Ascending aorta (tissue), 2 donors: ENCODE results near the gene PCSK7. TPM values are rescaled to one million over a fixed set of nuclear protein-coding genes. Genes with fewer than 3 reads are reported as not detected.

Experiments used
- DNase-seq, 2 donors: peaks; one replicate each; pipeline ENCODE4 v3.0.0-alpha.2; 2019; ENCODE audit warnings: low spot score in 2 of 2
- H3K27ac ChIP-seq, 2 donors: fragments of 200-600 bp; sonication (generic); one replicate each; pipeline ENCODE4 v1.5.1; 2016 to 2017; ENCODE audit warnings: mild to moderate bottlenecking in 1 of 2
- H3K27me3 ChIP-seq: fragments of 200-600 bp; sonication (generic); one replicate; pipeline ENCODE4 v1.5.1; 2017
- H3K36me3 ChIP-seq, 2 donors: fragments of 200-600 bp; sonication (generic); one replicate each; pipeline ENCODE4 v1.5.1; 2016
- H3K4me1 ChIP-seq, 2 donors: fragments of 200-600 bp; sonication (generic); one replicate each; pipeline ENCODE4 v1.5.1; 2016 to 2017; ENCODE audit warnings: mild to moderate bottlenecking in 1 of 2
- H3K4me3 ChIP-seq, 2 donors: fragments of 200-600 bp; sonication (generic); one replicate each; pipeline ENCODE4 v1.5.1; 2016 to 2017; ENCODE audit warnings: mild to moderate bottlenecking in 1 of 2
- H3K9me3 ChIP-seq, 2 donors: fragments of 200-600 bp; sonication (generic); one replicate each; pipeline ENCODE4 v1.5.1; 2016
- CTCF ChIP-seq, 3 experiments: fragments of 200-600 bp in 2 of 3; fragments of 450-650 bp in 1 of 3; sonication (generic) in 2 of 3; IDR thresholded peaks; one replicate each; pipeline ENCODE4 v1.5.1; 2016 to 2019; ENCODE audit warnings: antibody characterized with exemption in 3 of 3, mild to moderate bottlenecking in 1 of 3, moderate library complexity in 1 of 3
- intact Hi-C: fragments of 100-400 bp; cut with DNase I; formaldehyde crosslinking; loops from one replicate; pipeline ENCODE4 v1.15.1; 2023
- total RNA-seq: library from RNA; depleted of rRNA; stranded (reverse); fragments of >200 nt; gene quantifications from one replicate; pipeline ENCODE4 v1.1.0, GENCODE V29; 2016

Gene PCSK7
- total RNA-seq, 1 donor from 2014 or later: 112 TPM

- TF ChIP-seq CTCF (IDR thresholded peaks at IDR 0.05): no peak
- Histone ChIP-seq H3K4me3 (no peak overlapping the region), H3K27ac (no peak overlapping the region), H3K27me3 (no peaks in the 10 kb centered on the region), H3K9me3 (no peaks in the 10 kb centered on the region), H3K36me3 (peaks cover 60 to 68% of the 10 kb centered on the region in 2 donors), H3K4me1 (no peaks in the 10 kb centered on the region)
- no peak for DNase-seq
- intact Hi-C loops: no loop called here
These were observed 65.4 kb downstream of the PCSK7 start for GRCh38 chr11:117166491-117166890.

GRCh38 chr11:117160826-117161225, 71.0 kb downstream of the PCSK7 start:
- no peak overlapping the region for H3K4me3 ChIP-seq
- no peaks in the 10 kb centered on the region for H3K27me3 ChIP-seq
- no peak overlapping the region for H3K27ac ChIP-seq
- peaks cover 58 to 72% of the 10 kb centered on the region in 2 donors for H3K36me3 ChIP-seq
- no peak for DNase-seq
- intact Hi-C loops: no loop called here
- H3K4me1 ChIP-seq: peaks cover 0 to 4% of the 10 kb centered on the region in 2 donors
- no peak for TF ChIP-seq CTCF (IDR thresholded peaks at IDR 0.05)
- no peaks in the 10 kb centered on the region for H3K9me3 ChIP-seq

- no peak for DNase-seq
- intact Hi-C loops: no loop called here
- Histone ChIP-seq H3K4me1 (peaks cover 0 to 4% of the 10 kb centered on the region in 2 donors), H3K4me3 (no peak overlapping the region), H3K27ac (no peak overlapping the region), H3K9me3 (no peaks in the 10 kb centered on the region), H3K36me3 (peaks cover 56 to 69% of the 10 kb centered on the region in 2 donors), H3K27me3 (no peaks in the 10 kb centered on the region)
- TF ChIP-seq CTCF (IDR thresholded peaks at IDR 0.05): no peak
These were observed 72.0 kb downstream of the PCSK7 start for GRCh38 chr11:117159892-117160291.

GRCh38 chr11:117157507-117157906, 74.4 kb downstream of the PCSK7 start:
- H3K4me3 ChIP-seq: no peak overlapping the region
- H3K4me1 ChIP-seq: peaks cover 0 to 4% of the 10 kb centered on the region in 2 donors
- DNase-seq: no peak
- no peaks in the 10 kb centered on the region for H3K9me3 ChIP-seq
- no peaks in the 10 kb centered on the region for H3K27me3 ChIP-seq
- peaks cover 35 to 57% of the 10 kb centered on the region in 2 donors for H3K36me3 ChIP-seq
- H3K27ac ChIP-seq: no peak overlapping the region
- intact Hi-C loops: no loop called here
- no peak for TF ChIP-seq CTCF (IDR thresholded peaks at IDR 0.05)

GRCh38 chr11:117154468-117154867, 77.4 kb downstream of the PCSK7 start:
- H3K36me3 ChIP-seq: peaks cover 14 to 33% of the 10 kb centered on the region in 2 donors
- H3K9me3 ChIP-seq: no peaks in the 10 kb centered on the region
- intact Hi-C loops: no loop called here
- no peak overlapping the region for H3K4me3 ChIP-seq
- H3K27me3 ChIP-seq: no peaks in the 10 kb centered on the region
- H3K4me1 ChIP-seq: peaks cover 0 to 7% of the 10 kb centered on the region in 2 donors
- no peak for DNase-seq
- TF ChIP-seq CTCF (IDR thresholded peaks at IDR 0.05): no peak
- no peak overlapping the region for H3K27ac ChIP-seq

Other genes starting within 250 kb of the PCSK7 start
- gene SIK3, start 133.6 kb downstream of the PCSK7 start, total RNA-seq: 22.5 TPM
- 60.7 TPM for gene PAFAH1B2, start 87.8 kb downstream of the PCSK7 start, total RNA-seq
- 45.4 TPM for gene SIDT2, start 53.3 kb downstream of the PCSK7 start, total RNA-seq
- 6,542 TPM for gene TAGLN, start 32.7 kb downstream of the PCSK7 start, total RNA-seq
- 0.53 TPM for gene RNF214, start 598 bp upstream of the PCSK7 start, total RNA-seq
- gene BACE1-AS, start 59.3 kb upstream of the PCSK7 start, total RNA-seq: 6.8 TPM
- 27.2 TPM for gene BACE1, start 84.2 kb upstream of the PCSK7 start, total RNA-seq
- gene CEP164, start 95.8 kb upstream of the PCSK7 start, total RNA-seq: 15.1 TPM